Activated CD4-positive, alpha-beta T cell treated with anti-CD3 and anti-CD28 coated beads for 24 hours (primary cell): ENCODE results near the gene AKR1B1.

Source experiments
- DNase-seq, 2 donors: peaks; one replicate each; pipeline ENCODE4 v3.0.0-alpha.2; 2020; ENCODE audit warnings: low read depth in 2 of 2

The AKR1B1 gene

GRCh38 chr7:134444198-134444960 is 14.5 kb downstream of the AKR1B1 start:
- DNase-seq = no peak

- no peak for DNase-seq
These were observed 15.4 kb downstream of the AKR1B1 start for GRCh38 chr7:134443396-134444070.

DNA sequence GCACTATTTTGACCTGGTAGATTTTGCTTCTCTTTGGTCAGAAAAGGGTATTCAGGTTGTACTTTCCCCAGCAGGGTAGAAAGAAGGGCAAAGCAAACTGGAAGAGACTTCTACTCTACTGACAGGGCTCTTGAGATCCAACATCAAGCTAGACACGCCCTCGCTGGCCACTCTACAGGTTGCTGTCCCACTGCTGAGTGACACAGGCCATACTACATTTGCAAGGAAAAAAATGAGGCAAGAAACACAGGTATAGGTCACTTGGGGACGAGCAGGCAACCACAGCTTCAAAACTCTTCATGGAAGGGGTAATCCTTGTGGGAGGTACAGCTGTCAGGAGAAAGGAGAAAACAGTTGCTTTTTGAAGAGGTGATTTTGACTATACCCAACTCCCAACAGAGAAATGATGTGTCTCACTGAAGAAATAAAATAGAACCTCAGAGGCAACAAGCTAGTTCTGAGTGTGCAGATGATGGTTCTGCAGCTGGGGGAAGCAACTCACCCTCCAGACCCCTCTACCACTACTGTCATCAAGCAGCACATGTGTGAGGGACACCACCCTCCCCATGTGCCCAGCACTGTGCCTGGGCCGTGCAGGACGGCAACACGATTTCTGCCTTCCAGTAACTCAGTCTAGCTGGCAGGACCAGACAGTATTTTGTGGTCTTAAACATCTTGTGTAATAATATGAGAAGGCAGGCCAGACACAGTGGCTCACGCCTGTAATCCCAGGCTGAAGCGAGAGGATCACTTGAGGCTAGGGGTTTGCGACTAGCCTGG is 16.3 kb downstream of the AKR1B1 start:
- DNase-seq = no peak

DNA sequence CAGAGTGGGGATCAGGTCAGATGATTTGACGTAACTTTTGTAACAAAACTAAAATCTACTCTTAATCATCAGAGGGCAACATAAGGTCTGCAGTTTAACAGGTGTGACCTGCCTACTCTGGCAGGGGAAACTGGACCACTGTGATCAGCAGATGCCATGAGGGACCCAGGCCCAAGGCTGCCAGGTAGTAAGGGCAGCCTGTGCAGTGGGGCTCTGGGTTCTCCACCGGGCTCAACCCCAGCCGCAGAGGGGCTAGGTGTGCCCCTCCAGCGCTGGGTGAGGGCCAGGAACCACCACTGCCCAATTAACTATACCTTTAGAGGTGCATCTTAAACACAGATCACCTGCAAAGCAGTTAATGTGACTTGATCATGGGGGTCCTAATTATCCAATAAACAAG is 17.6 kb downstream of the AKR1B1 start:
- DNase-seq = no peak

DNA sequence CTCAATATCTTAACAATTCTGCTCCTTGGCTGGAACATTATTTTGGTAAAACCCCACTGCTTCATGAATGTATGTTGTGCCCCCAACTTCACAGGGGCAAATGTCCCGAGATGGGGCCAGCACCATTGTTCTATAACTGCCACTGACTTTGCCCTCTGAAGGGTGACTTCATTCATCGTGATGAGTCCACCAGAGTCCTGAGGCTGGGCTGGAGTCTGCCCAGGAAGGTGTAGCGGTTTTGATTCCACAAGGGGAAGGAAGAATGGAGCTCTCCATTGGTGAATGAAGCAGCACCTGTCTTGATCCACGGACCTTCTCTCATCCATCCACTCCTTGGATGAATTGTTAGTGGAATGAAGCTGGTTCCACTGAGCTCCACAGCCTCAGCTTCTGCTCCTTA is 18.4 kb downstream of the AKR1B1 start:
- DNase-seq = no peak

DNA sequence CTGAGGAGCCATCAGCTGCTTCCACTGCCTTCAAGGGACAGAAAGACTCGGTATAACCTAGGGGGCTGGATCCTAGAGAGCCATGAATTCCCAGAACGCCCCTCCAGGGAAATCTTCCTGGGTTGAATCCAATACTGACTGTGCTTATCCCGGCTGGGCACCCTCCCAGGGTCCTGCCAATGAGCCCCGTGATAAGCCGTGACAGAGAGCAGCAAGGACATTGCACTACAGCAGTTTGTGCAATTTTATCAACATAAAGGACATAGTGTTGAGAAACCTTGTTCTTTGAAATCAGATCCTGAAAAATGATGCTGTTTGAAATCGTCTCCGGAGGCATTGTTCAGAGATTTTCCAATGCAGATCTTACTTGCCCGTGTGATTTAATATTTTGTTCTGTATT is 18.8 kb downstream of the AKR1B1 start:
- DNase-seq = no peak

GRCh38 chr7:134438946-134439345 is 20.0 kb downstream of the AKR1B1 start:
- no peak for DNase-seq

- no peak for DNase-seq
These were observed 23.6 kb downstream of the AKR1B1 start for GRCh38 chr7:134435161-134435920.

GRCh38 chr7:134434701-134435100 is 24.2 kb downstream of the AKR1B1 start:
- no peak for DNase-seq

GRCh38 chr7:134433430-134433829 is 25.5 kb downstream of the AKR1B1 start:
- no peak for DNase-seq

GRCh38 chr7:134432296-134433152 is 26.4 kb downstream of the AKR1B1 start:
- DNase-seq = peak; percentile 47 to 56

DNA sequence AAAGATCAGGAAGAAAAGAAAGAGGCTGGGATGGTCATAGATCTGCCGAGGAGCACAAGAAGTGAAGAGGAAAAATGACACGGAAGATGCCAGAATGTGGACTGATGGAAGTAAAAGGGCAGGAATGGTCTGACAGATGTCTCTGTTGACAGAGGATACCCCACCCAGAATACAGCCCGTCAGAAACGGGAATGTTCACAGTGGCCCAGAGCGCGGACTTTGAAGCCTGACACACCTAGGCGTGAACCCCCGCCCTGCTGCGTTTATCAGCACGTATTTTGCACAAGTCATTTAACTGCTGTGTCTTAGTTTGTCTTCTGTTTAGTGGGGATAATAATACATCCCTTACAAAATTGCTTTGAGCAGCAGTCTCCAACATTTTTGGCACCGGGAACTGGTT is 27.1 kb downstream of the AKR1B1 start:
- no peak for DNase-seq

DNA sequence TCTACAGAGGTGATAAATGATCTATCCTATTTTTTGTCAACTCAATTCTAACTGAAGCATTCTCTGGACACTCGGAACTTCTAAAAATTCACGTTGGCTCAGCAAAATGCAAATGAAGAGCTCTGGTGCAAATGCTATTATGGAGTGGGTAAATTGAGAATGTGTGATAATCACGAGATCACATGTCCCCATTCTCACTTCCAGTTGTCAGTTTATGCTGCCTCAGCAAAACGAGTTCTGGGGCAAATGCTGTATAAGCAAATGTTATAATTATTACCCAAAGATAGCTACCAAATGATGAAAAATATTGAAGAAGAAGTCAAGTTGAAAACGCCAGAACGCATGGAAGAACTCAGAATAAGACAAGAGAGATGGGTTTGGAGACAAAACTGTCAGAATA is 29.4 kb downstream of the AKR1B1 start:
- DNase-seq = no peak

GRCh38 chr7:134428942-134429341 is 30.0 kb downstream of the AKR1B1 start:
- no peak for DNase-seq

GRCh38 chr7:134427896-134428295 is 31.0 kb downstream of the AKR1B1 start:
- no peak for DNase-seq

DNA sequence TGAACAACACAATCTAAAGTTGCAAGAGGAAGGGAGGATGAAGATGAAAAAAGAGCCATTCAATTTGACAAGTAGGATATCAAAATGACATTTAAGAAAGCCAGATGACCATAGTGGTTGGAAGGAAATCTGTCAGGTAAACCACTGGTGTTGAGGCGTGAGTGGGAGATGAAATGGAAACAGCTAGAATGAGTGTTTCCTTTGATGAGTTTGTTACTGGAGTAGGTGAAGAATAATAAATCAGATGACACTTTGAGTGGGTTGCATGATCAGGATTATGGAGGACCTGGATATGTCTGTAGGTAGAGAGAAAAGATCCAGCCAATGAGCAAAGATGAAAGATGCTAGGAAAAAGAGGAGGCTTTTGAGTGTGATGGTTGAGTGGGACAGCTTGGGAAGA is 33.1 kb downstream of the AKR1B1 start:
- no peak for DNase-seq

DNA sequence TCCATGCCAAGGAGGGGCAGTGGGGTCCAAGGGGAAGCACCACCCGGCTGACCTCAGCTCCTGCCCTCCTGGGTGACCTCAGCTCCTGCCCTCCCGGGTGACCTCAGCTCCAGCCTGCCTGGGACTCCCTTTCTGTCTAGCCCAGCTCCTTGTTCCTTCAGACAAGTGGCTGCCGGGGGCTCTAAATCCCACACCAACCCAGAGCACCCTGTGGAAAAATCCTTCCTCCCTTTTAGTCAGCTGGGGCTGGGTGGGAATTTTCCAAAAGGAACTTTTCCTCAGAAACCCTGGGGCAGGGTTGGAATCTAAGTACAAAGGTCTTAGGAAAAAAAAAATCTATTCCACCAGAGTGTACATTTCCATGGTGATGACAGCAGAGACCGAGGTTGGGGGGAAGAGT is 36.3 kb downstream of the AKR1B1 start:
- DNase-seq = no peak

GRCh38 chr7:134422008-134422407 is 36.9 kb downstream of the AKR1B1 start:
- DNase-seq = no peak

GRCh38 chr7:134420424-134421125 is 38.3 kb downstream of the AKR1B1 start:
- DNase-seq = no peak

GRCh38 chr7:134419875-134420274 is 39.0 kb downstream of the AKR1B1 start:
- no peak for DNase-seq
